Endothelial cell of umbilical vein (primary cell): ENCODE data around the gene SLC23A3. TPM values are rescaled to one million over a fixed set of nuclear protein-coding genes. Genes with fewer than 3 reads are reported as not detected.

ENCODE experiments used
- BruUV-seq: library from RNA; stranded (reverse); fragments of 400-500 nt; replicated peaks from 2 replicates; lab custom pipeline; 2021; lab: Mats Ljungman, UMichigan
- CTCF ChIA-PET: fragments of 300-600, 350-600 bp; sonication (Branson Sonifier 250); formaldehyde crosslinking; loops from one replicate; lab custom pipeline; 2021; ENCODE audit warnings: antibody characterized with exemption, inconsistent platforms; lab: Charles Lee
- POLR2A ChIA-PET: fragments of 300-600, 350-600 bp; sonication (Branson Sonifier 250); formaldehyde crosslinking; loops from one replicate; lab custom pipeline; 2021; ENCODE audit warnings: antibody characterized with exemption, inconsistent platforms; lab: Charles Lee
- DNase-seq: peaks from one replicate; pipeline ENCODE4 v3.0.0-alpha.2; 2011; ENCODE audit warnings: low read depth, low spot score
- FAIRE-seq: peaks from 2 replicates; lab custom pipeline; 2011; peaks lifted over from hg19 to GRCh38; lab: Jason Lieb, UNC
- H2AFZ ChIP-seq: 2 replicates; pipeline ENCODE4 v1.6.0; 2012; ENCODE audit warnings: low read depth, low read length, control low read depth, inconsistent platforms
- H3K27ac ChIP-seq: 2 replicates; pipeline ENCODE4 v1.5.1; 2011; ENCODE audit warnings: low read depth, mild to moderate bottlenecking, control low read depth, low read length, moderate library complexity; ENCODE audit not compliant: insufficient read depth
- H3K27me3 ChIP-seq, 2 experiments: 2 replicates each; pipeline versions ENCODE4 v1.6.0 to v1.6.1; 2011; ENCODE audit warnings: low read length in 2 of 2, mixed read lengths in 1 of 2; ENCODE audit not compliant: control insufficient read depth in 2 of 2, insufficient read depth in 2 of 2
- H3K36me3 ChIP-seq, 2 experiments: 2 replicates in 1 of 2; 3 replicates in 1 of 2; pipeline ENCODE4 v1.5.1; 2011; ENCODE audit warnings: low read length in 2 of 2, mild to moderate bottlenecking in 1 of 2, moderate library complexity in 1 of 2; ENCODE audit not compliant: control insufficient read depth in 2 of 2, insufficient read depth in 2 of 2; ENCODE audit errors: extremely low read depth in 1 of 2
- H3K4me1 ChIP-seq: 3 replicates; pipeline ENCODE4 v1.5.1; 2011; ENCODE audit warnings: mild to moderate bottlenecking, low read length; ENCODE audit not compliant: control insufficient read depth, insufficient read depth; ENCODE audit errors: extremely low read depth
- H3K4me2 ChIP-seq: 2 replicates; pipeline ENCODE4 v1.6.1; 2011; ENCODE audit warnings: low read length, control low read depth, mixed read lengths; ENCODE audit not compliant: insufficient read depth
- H3K4me3 ChIP-seq, 3 experiments: fragments of 200-600 bp in 1 of 3; sonication (generic), shearing (Covaris generic) in 1 of 3; replicated peaks in 1 of 3; 2 replicates each; pipeline ENCODE4 v1.5.1; 2011 to 2016; ENCODE audit warnings: control low read depth in 3 of 3, low read length in 3 of 3, mild to moderate bottlenecking in 2 of 3, inconsistent platforms in 1 of 3, low read depth in 1 of 3, moderate library complexity in 1 of 3; ENCODE audit not compliant: insufficient read depth in 1 of 3
- H3K79me2 ChIP-seq: 2 replicates; pipeline ENCODE4 v1.6.0; 2012; ENCODE audit warnings: low read length, inconsistent platforms; ENCODE audit not compliant: control insufficient read depth, insufficient read depth
- H3K9ac ChIP-seq: replicated peaks from 2 replicates; pipeline ENCODE3; 2011; ENCODE audit warnings: low read length, control low read depth; ENCODE audit not compliant: insufficient read depth; ENCODE audit errors: extremely low read depth
- H3K9me1 ChIP-seq: replicated peaks from 3 replicates; pipeline ENCODE4 v1.6.0; 2011; ENCODE audit warnings: mild to moderate bottlenecking, low read length; ENCODE audit not compliant: control insufficient read depth, insufficient read depth; ENCODE audit errors: extremely low read depth
- H3K9me3 ChIP-seq: replicated peaks from 2 replicates; pipeline ENCODE4 v1.5.1; 2012; ENCODE audit warnings: low read length, inconsistent platforms; ENCODE audit not compliant: control insufficient read depth, insufficient read depth
- H4K20me1 ChIP-seq: replicated peaks from 2 replicates; pipeline ENCODE3; 2011; ENCODE audit warnings: mild to moderate bottlenecking, low read length; ENCODE audit not compliant: control insufficient read depth, insufficient read depth; ENCODE audit errors: extremely low read depth
- EZH2 ChIP-seq: IDR thresholded peaks from 2 replicates; pipeline ENCODE4 v1.6.1; 2012; ENCODE audit warnings: borderline replicate concordance, low read depth, mild to moderate bottlenecking, moderate library complexity, low read length, inconsistent platforms; ENCODE audit not compliant: severe bottlenecking
- FOS ChIP-seq: IDR thresholded peaks from 2 replicates; pipeline ENCODE4 v1.6.1; 2011; ENCODE audit warnings: mild to moderate bottlenecking, low read length, moderate library complexity, borderline replicate concordance; ENCODE audit not compliant: insufficient read depth
- GATA2 ChIP-seq: IDR thresholded peaks from 2 replicates; pipeline ENCODE4 v1.7.0; 2011; ENCODE audit warnings: low read depth, mild to moderate bottlenecking, moderate library complexity, mixed read lengths, low read length; ENCODE audit not compliant: insufficient read length, insufficient read depth
- JUN ChIP-seq: IDR thresholded peaks from 2 replicates; pipeline ENCODE4 v1.6.1; 2011; ENCODE audit warnings: borderline replicate concordance, low read depth; ENCODE audit not compliant: insufficient read length, insufficient read depth
- MAX ChIP-seq: IDR thresholded peaks from 2 replicates; pipeline ENCODE4 v1.6.1; 2011; ENCODE audit not compliant: insufficient read depth, insufficient read length
- MYC ChIP-seq: IDR thresholded peaks from one replicate; pipeline ENCODE4 v1.6.1; 2011; ENCODE audit warnings: mild to moderate bottlenecking, low read depth, low read length
- POLR2A ChIP-seq: IDR thresholded peaks from 2 replicates; pipeline ENCODE4 v1.6.1; 2012; ENCODE audit warnings: low read depth, mild to moderate bottlenecking, control low read depth, low read length
- POLR2AphosphoS5 ChIP-seq: IDR thresholded peaks from 2 replicates; pipeline ENCODE4 v1.6.1; 2012; ENCODE audit warnings: low read depth, mild to moderate bottlenecking, control low read depth, low read length, moderate library complexity; ENCODE audit not compliant: insufficient read depth
- dilution Hi-C: fragments of 300-500 bp; cut with MboI; formaldehyde crosslinking; loops from one replicate; pipeline ENCODE4 v1.15.0; 2019; ENCODE audit warnings: low sequenced_read_pairs; ENCODE audit not compliant: extremely low pct_ligation_motif_present
- intact Hi-C: fragments of 100-400 bp; cut with micrococcal nuclease; formaldehyde crosslinking; loops from one replicate; pipeline ENCODE4 v1.10.0; 2022
- polyA plus RNA-seq, 4 experiments: library from polyadenylated mRNA; depleted of rRNA in 3 of 4; stranded (reverse) in 3 of 4; unstranded in 1 of 4; fragments of >200 nt; gene quantifications; 2 replicates each; pipeline versions ENCODE4 v1.2.1 to v1.2.3, GENCODE V29; 2011 to 2012; ENCODE audit warnings: missing spikeins in 1 of 4
- total RNA-seq: library from RNA; stranded (reverse); gene quantifications from 2 replicates; pipeline ENCODE4 v1.2.3, GENCODE V29; 2021
- TF ChIP-seq, protein P1 (sequence below), 2 donors: IDR thresholded peaks; 1 replicate in 1 of 2; 2 replicates in 1 of 2; pipeline ENCODE4 v1.5.1; 2011; ENCODE audit warnings: low read length in 2 of 2, mild to moderate bottlenecking in 2 of 2, moderate library complexity in 2 of 2, control low read depth in 1 of 2, inconsistent platforms in 1 of 2, low read depth in 1 of 2; ENCODE audit not compliant: insufficient read depth in 1 of 2; ENCODE audit errors: extremely low read depth in 1 of 2

Gene SLC23A3
- total and polyA plus RNA-seq, 2 donors (not counting 3 experiments of a cell fraction or from before 2014, with no cell fraction given) = 2.7 to 7.1 TPM

GRCh38 chr2:219215871-219216534, 46.2 kb upstream of the SLC23A3 start:
- ChIA-PET CTCF (interaction anchor here (1.2 to 1.6 kb wide), 2 partner anchors 11 to 79 kb away, joined by 3 to 6 read pairs; no protein-coding TSS in a partner anchor), POLR2A (interaction anchor here (0.6 kb wide), 1 partner anchor 1781 kb away, joined by 8 read pairs; no protein-coding TSS in a partner anchor)
- dilution Hi-C loops = no loop called here
- Histone ChIP-seq H3K79me2 (no peaks in the 10 kb centered on the region), H3K4me1 (peaks cover 14% of the 10 kb centered on the region), H3K9me1 (no peaks in the 10 kb centered on the region), H3K9me3 (no peaks in the 10 kb centered on the region), H3K4me3 (no peak overlapping the region), H2AFZ (no peak overlapping the region), H4K20me1 (no peaks in the 10 kb centered on the region), H3K27me3 (no peaks in the 10 kb centered on the region), H3K27ac (no peak overlapping the region), H3K4me2 (no peak overlapping the region), H3K9ac (no peak overlapping the region), H3K36me3 (peaks cover 3 to 11% of the 10 kb centered on the region in 2 experiments)
- BruUV-seq = no TSS peak
- no peak for FAIRE-seq
- no peak for DNase-seq
- intact Hi-C loops = loop anchor here (5.0 kb wide), 1 partner anchor 159 kb away; no protein-coding TSS in a partner anchor
- TF ChIP-seq POLR2A (no peak), MYC (no peak), MAX (no peak), FOS (no peak), GATA2 (no peak), EZH2 (no peak), JUN (no peak), POLR2AphosphoS5 (no peak)
- TF ChIP-seq, protein P1, sequence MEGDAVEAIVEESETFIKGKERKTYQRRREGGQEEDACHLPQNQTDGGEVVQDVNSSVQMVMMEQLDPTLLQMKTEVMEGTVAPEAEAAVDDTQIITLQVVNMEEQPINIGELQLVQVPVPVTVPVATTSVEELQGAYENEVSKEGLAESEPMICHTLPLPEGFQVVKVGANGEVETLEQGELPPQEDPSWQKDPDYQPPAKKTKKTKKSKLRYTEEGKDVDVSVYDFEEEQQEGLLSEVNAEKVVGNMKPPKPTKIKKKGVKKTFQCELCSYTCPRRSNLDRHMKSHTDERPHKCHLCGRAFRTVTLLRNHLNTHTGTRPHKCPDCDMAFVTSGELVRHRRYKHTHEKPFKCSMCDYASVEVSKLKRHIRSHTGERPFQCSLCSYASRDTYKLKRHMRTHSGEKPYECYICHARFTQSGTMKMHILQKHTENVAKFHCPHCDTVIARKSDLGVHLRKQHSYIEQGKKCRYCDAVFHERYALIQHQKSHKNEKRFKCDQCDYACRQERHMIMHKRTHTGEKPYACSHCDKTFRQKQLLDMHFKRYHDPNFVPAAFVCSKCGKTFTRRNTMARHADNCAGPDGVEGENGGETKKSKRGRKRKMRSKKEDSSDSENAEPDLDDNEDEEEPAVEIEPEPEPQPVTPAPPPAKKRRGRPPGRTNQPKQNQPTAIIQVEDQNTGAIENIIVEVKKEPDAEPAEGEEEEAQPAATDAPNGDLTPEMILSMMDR (IDR thresholded peaks at IDR 0.05; ENCODE audit: extremely low read depth in 1 of 2, insufficient read depth in 1 of 2, low read depth in 1 of 2, low read length in 2 of 2) = no peak
